Endothelial cell of umbilical vein (primary cell): ENCODE measurements around the gene GLI3. TPM values are rescaled to one million over a fixed set of nuclear protein-coding genes. Genes with fewer than 3 reads are reported as not detected.

Experiments
- BruUV-seq: library from RNA; stranded (reverse); fragments of 400-500 nt; replicated peaks from 2 replicates; lab custom pipeline; 2021; lab: Mats Ljungman, UMichigan
- CTCF ChIA-PET: fragments of 300-600, 350-600 bp; sonication (Branson Sonifier 250); formaldehyde crosslinking; loops from one replicate; lab custom pipeline; 2021; ENCODE audit warnings: antibody characterized with exemption, inconsistent platforms; lab: Charles Lee
- POLR2A ChIA-PET: fragments of 300-600, 350-600 bp; sonication (Branson Sonifier 250); formaldehyde crosslinking; loops from one replicate; lab custom pipeline; 2021; ENCODE audit warnings: antibody characterized with exemption, inconsistent platforms; lab: Charles Lee
- DNase-seq: peaks from one replicate; pipeline ENCODE4 v3.0.0-alpha.2; 2011; ENCODE audit warnings: low read depth, low spot score
- FAIRE-seq: peaks from 2 replicates; lab custom pipeline; 2011; peaks lifted over from hg19 to GRCh38; lab: Jason Lieb, UNC
- H2AFZ ChIP-seq: 2 replicates; pipeline ENCODE4 v1.6.0; 2012; ENCODE audit warnings: low read depth, low read length, control low read depth, inconsistent platforms
- H3K27ac ChIP-seq: 2 replicates; pipeline ENCODE4 v1.5.1; 2011; ENCODE audit warnings: low read depth, mild to moderate bottlenecking, control low read depth, low read length, moderate library complexity; ENCODE audit not compliant: insufficient read depth
- H3K27me3 ChIP-seq, 2 experiments: 2 replicates each; pipeline versions ENCODE4 v1.6.0 to v1.6.1; 2011; ENCODE audit warnings: low read length in 2 of 2, mixed read lengths in 1 of 2; ENCODE audit not compliant: control insufficient read depth in 2 of 2, insufficient read depth in 2 of 2
- H3K36me3 ChIP-seq, 2 experiments: 2 replicates in 1 of 2; 3 replicates in 1 of 2; pipeline ENCODE4 v1.5.1; 2011; ENCODE audit warnings: low read length in 2 of 2, mild to moderate bottlenecking in 1 of 2, moderate library complexity in 1 of 2; ENCODE audit not compliant: control insufficient read depth in 2 of 2, insufficient read depth in 2 of 2; ENCODE audit errors: extremely low read depth in 1 of 2
- H3K4me1 ChIP-seq: 3 replicates; pipeline ENCODE4 v1.5.1; 2011; ENCODE audit warnings: mild to moderate bottlenecking, low read length; ENCODE audit not compliant: control insufficient read depth, insufficient read depth; ENCODE audit errors: extremely low read depth
- H3K4me2 ChIP-seq: 2 replicates; pipeline ENCODE4 v1.6.1; 2011; ENCODE audit warnings: low read length, control low read depth, mixed read lengths; ENCODE audit not compliant: insufficient read depth
- H3K4me3 ChIP-seq, 3 experiments: fragments of 200-600 bp in 1 of 3; sonication (generic), shearing (Covaris generic) in 1 of 3; replicated peaks in 1 of 3; 2 replicates each; pipeline ENCODE4 v1.5.1; 2011 to 2016; ENCODE audit warnings: control low read depth in 3 of 3, low read length in 3 of 3, mild to moderate bottlenecking in 2 of 3, inconsistent platforms in 1 of 3, low read depth in 1 of 3, moderate library complexity in 1 of 3; ENCODE audit not compliant: insufficient read depth in 1 of 3
- H3K79me2 ChIP-seq: 2 replicates; pipeline ENCODE4 v1.6.0; 2012; ENCODE audit warnings: low read length, inconsistent platforms; ENCODE audit not compliant: control insufficient read depth, insufficient read depth
- H3K9ac ChIP-seq: replicated peaks from 2 replicates; pipeline ENCODE3; 2011; ENCODE audit warnings: low read length, control low read depth; ENCODE audit not compliant: insufficient read depth; ENCODE audit errors: extremely low read depth
- H3K9me1 ChIP-seq: replicated peaks from 3 replicates; pipeline ENCODE4 v1.6.0; 2011; ENCODE audit warnings: mild to moderate bottlenecking, low read length; ENCODE audit not compliant: control insufficient read depth, insufficient read depth; ENCODE audit errors: extremely low read depth
- H3K9me3 ChIP-seq: replicated peaks from 2 replicates; pipeline ENCODE4 v1.5.1; 2012; ENCODE audit warnings: low read length, inconsistent platforms; ENCODE audit not compliant: control insufficient read depth, insufficient read depth
- H4K20me1 ChIP-seq: replicated peaks from 2 replicates; pipeline ENCODE3; 2011; ENCODE audit warnings: mild to moderate bottlenecking, low read length; ENCODE audit not compliant: control insufficient read depth, insufficient read depth; ENCODE audit errors: extremely low read depth
- CTCF ChIP-seq, 2 donors: IDR thresholded peaks; 1 replicate in 1 of 2; 2 replicates in 1 of 2; pipeline ENCODE4 v1.5.1; 2011; ENCODE audit warnings: low read length in 2 of 2, mild to moderate bottlenecking in 2 of 2, moderate library complexity in 2 of 2, control low read depth in 1 of 2, inconsistent platforms in 1 of 2, low read depth in 1 of 2; ENCODE audit not compliant: insufficient read depth in 1 of 2; ENCODE audit errors: extremely low read depth in 1 of 2
- EZH2 ChIP-seq: IDR thresholded peaks from 2 replicates; pipeline ENCODE4 v1.6.1; 2012; ENCODE audit warnings: borderline replicate concordance, low read depth, mild to moderate bottlenecking, moderate library complexity, low read length, inconsistent platforms; ENCODE audit not compliant: severe bottlenecking
- FOS ChIP-seq: IDR thresholded peaks from 2 replicates; pipeline ENCODE4 v1.6.1; 2011; ENCODE audit warnings: mild to moderate bottlenecking, low read length, moderate library complexity, borderline replicate concordance; ENCODE audit not compliant: insufficient read depth
- GATA2 ChIP-seq: IDR thresholded peaks from 2 replicates; pipeline ENCODE4 v1.7.0; 2011; ENCODE audit warnings: low read depth, mild to moderate bottlenecking, moderate library complexity, mixed read lengths, low read length; ENCODE audit not compliant: insufficient read length, insufficient read depth
- JUN ChIP-seq: IDR thresholded peaks from 2 replicates; pipeline ENCODE4 v1.6.1; 2011; ENCODE audit warnings: borderline replicate concordance, low read depth; ENCODE audit not compliant: insufficient read length, insufficient read depth
- MAX ChIP-seq: IDR thresholded peaks from 2 replicates; pipeline ENCODE4 v1.6.1; 2011; ENCODE audit not compliant: insufficient read depth, insufficient read length
- MYC ChIP-seq: IDR thresholded peaks from one replicate; pipeline ENCODE4 v1.6.1; 2011; ENCODE audit warnings: mild to moderate bottlenecking, low read depth, low read length
- POLR2A ChIP-seq: IDR thresholded peaks from 2 replicates; pipeline ENCODE4 v1.6.1; 2012; ENCODE audit warnings: low read depth, mild to moderate bottlenecking, control low read depth, low read length
- POLR2AphosphoS5 ChIP-seq: IDR thresholded peaks from 2 replicates; pipeline ENCODE4 v1.6.1; 2012; ENCODE audit warnings: low read depth, mild to moderate bottlenecking, control low read depth, low read length, moderate library complexity; ENCODE audit not compliant: insufficient read depth
- dilution Hi-C: fragments of 300-500 bp; cut with MboI; formaldehyde crosslinking; loops from one replicate; pipeline ENCODE4 v1.15.0; 2019; ENCODE audit warnings: low sequenced_read_pairs; ENCODE audit not compliant: extremely low pct_ligation_motif_present
- intact Hi-C: fragments of 100-400 bp; cut with micrococcal nuclease; formaldehyde crosslinking; loops from one replicate; pipeline ENCODE4 v1.10.0; 2022
- polyA plus RNA-seq, 4 experiments: library from polyadenylated mRNA; depleted of rRNA in 3 of 4; stranded (reverse) in 3 of 4; unstranded in 1 of 4; fragments of >200 nt; gene quantifications; 2 replicates each; pipeline versions ENCODE4 v1.2.1 to v1.2.3, GENCODE V29; 2011 to 2012; ENCODE audit warnings: missing spikeins in 1 of 4
- total RNA-seq: library from RNA; stranded (reverse); gene quantifications from 2 replicates; pipeline ENCODE4 v1.2.3, GENCODE V29; 2021

Gene GLI3
- total and polyA plus RNA-seq, 2 donors (not counting 3 experiments of a cell fraction or from before 2014, with no cell fraction given), result 6.0 to 24.9 TPM

GRCh38 chr7:42207420-42207819 lies 29.6 kb downstream of the GLI3 start:
- Histone ChIP-seq H3K27me3 (no peaks in the 10 kb centered on the region), H3K4me3 (no peak overlapping the region), H3K9ac (no peak overlapping the region), H3K27ac (no peak overlapping the region), H3K4me2 (no peak overlapping the region), H3K9me3 (no peaks in the 10 kb centered on the region), H3K36me3 (no peaks in the 10 kb centered on the region), H3K79me2 (no peaks in the 10 kb centered on the region), H3K4me1 (no peaks in the 10 kb centered on the region), H2AFZ (no peak overlapping the region), H3K9me1 (no peaks in the 10 kb centered on the region), H4K20me1 (no peaks in the 10 kb centered on the region)
- no peak for TF ChIP-seq POLR2AphosphoS5
- no peak for TF ChIP-seq JUN
- TF ChIP-seq FOS, result no peak
- no peak for TF ChIP-seq EZH2
- no peak for FAIRE-seq
- dilution Hi-C loops, result no loop called here
- BruUV-seq, result no TSS peak
- POLR2A ChIA-PET, result no interaction called here
- intact Hi-C loops, result no loop called here
- no peak for DNase-seq
- CTCF ChIA-PET, result interaction anchor here (1.0 kb wide), 1 partner anchor 13 kb away, joined by 4 read pairs; no protein-coding TSS in a partner anchor

GRCh38 chr7:42203336-42203735 lies 33.7 kb downstream of the GLI3 start:
- POLR2A ChIA-PET, result no interaction called here
- H3K4me2 ChIP-seq, result no peak overlapping the region
- FAIRE-seq (no peak), DNase-seq (no peak)
- no peaks in the 10 kb centered on the region for H3K79me2 ChIP-seq
- H3K9me3 ChIP-seq, result no peaks in the 10 kb centered on the region
- H2AFZ ChIP-seq, result no peak overlapping the region
- no peaks in the 10 kb centered on the region for H3K27me3 ChIP-seq
- intact Hi-C loops, result no loop called here
- TF ChIP-seq POLR2AphosphoS5 (no peak), EZH2 (no peak), MAX (no peak), FOS (no peak), POLR2A (no peak), JUN (no peak), MYC (no peak), GATA2 (no peak), CTCF (IDR thresholded peaks at IDR 0.05; ENCODE audit: extremely low read depth in 1 of 2, insufficient read depth in 1 of 2, low read depth in 1 of 2, low read length in 2 of 2) (no peak)
- CTCF ChIA-PET, result no interaction called here
- no peaks in the 10 kb centered on the region for H3K9me1 ChIP-seq
- H3K4me1 ChIP-seq, result no peaks in the 10 kb centered on the region
- H3K9ac ChIP-seq, result no peak overlapping the region
- no peak overlapping the region for H3K4me3 ChIP-seq
- dilution Hi-C loops, result no loop called here
- no peaks in the 10 kb centered on the region for H3K36me3 ChIP-seq
- no peaks in the 10 kb centered on the region for H4K20me1 ChIP-seq
- BruUV-seq, result no TSS peak
- H3K27ac ChIP-seq, result no peak overlapping the region
